CD8-positive, alpha-beta memory T cell (primary cell): ENCODE results near the gene LGALS3BP. TPM values are rescaled to one million over a fixed set of nuclear protein-coding genes. Genes with fewer than 3 reads are reported as not detected.

Experiments
- CTCF ChIA-PET: fragments of 350-600 bp; sonication (Branson Sonifier 250); formaldehyde crosslinking; loops from one replicate; lab custom pipeline; 2021; ENCODE audit warnings: antibody characterized with exemption; lab: Charles Lee
- POLR2A ChIA-PET: fragments of 350-600 bp; sonication (Branson Sonifier 250); formaldehyde crosslinking; loops from one replicate; lab custom pipeline; 2021; ENCODE audit warnings: antibody characterized with exemption; lab: Charles Lee
- DNase-seq, 5 donors: peaks; one replicate each; pipeline versions ENCODE4 v3.0.0 to v3.0.0-alpha.2; 2020 to 2022; ENCODE audit warnings: mixed read lengths in 1 of 5
- H3K27ac ChIP-seq: one replicate; pipeline ENCODE4 v1.7.0; 2013; ENCODE audit warnings: low read depth, mild to moderate bottlenecking, low read length, moderate library complexity
- H3K27me3 ChIP-seq: 2 replicates; pipeline ENCODE4 v1.7.0; 2013; ENCODE audit warnings: low read length, mild to moderate bottlenecking; ENCODE audit not compliant: insufficient read depth, poor library complexity, severe bottlenecking
- H3K36me3 ChIP-seq: 2 replicates; pipeline ENCODE4 v1.7.0; 2013; ENCODE audit warnings: mild to moderate bottlenecking, low read length, moderate library complexity; ENCODE audit not compliant: insufficient read depth
- H3K4me1 ChIP-seq: 2 replicates; pipeline ENCODE4 v1.7.0; 2013; ENCODE audit warnings: mild to moderate bottlenecking, low read length, moderate library complexity; ENCODE audit not compliant: insufficient read depth
- H3K4me3 ChIP-seq: 2 replicates; pipeline ENCODE4 v1.7.0; 2013; ENCODE audit warnings: mild to moderate bottlenecking, low read length
- H3K9me3 ChIP-seq: 2 replicates; pipeline ENCODE4 v1.7.0; 2013; ENCODE audit warnings: mild to moderate bottlenecking, low read length
- H3K27ac Mint-ChIP-seq, 8 donors: one replicate each; pipeline ENCODE4 v1.8.0; 2020 to 2021; ENCODE audit warnings: mixed read lengths in 8 of 8, mild to moderate bottlenecking in 6 of 8, inconsistent platforms in 3 of 8, moderate library complexity in 3 of 8
- H3K27me3 Mint-ChIP-seq, 2 donors: one replicate each; pipeline ENCODE4 v1.8.0; 2020 to 2021; ENCODE audit warnings: mixed read lengths in 2 of 2, mild to moderate bottlenecking in 1 of 2, moderate library complexity in 1 of 2
- H3K36me3 Mint-ChIP-seq, 3 donors: one replicate each; pipeline ENCODE4 v1.8.0; 2020 to 2021; ENCODE audit warnings: mixed read lengths in 3 of 3, inconsistent platforms in 1 of 3, mild to moderate bottlenecking in 1 of 3
- H3K4me1 Mint-ChIP-seq, 3 donors: one replicate each; pipeline ENCODE4 v1.8.0; 2020 to 2021; ENCODE audit warnings: mixed read lengths in 3 of 3, inconsistent platforms in 1 of 3, mild to moderate bottlenecking in 1 of 3
- H3K4me3 Mint-ChIP-seq, 7 donors: one replicate each; pipeline ENCODE4 v1.8.0; 2020 to 2021; ENCODE audit warnings: mixed read lengths in 7 of 7, mild to moderate bottlenecking in 6 of 7, moderate library complexity in 4 of 7, inconsistent platforms in 2 of 7
- H3K9me3 Mint-ChIP-seq, 5 donors: one replicate each; pipeline ENCODE4 v1.8.0; 2020 to 2022; ENCODE audit warnings: mixed read lengths in 5 of 5, mild to moderate bottlenecking in 3 of 5, moderate library complexity in 2 of 5, inconsistent platforms in 1 of 5
- polyA plus RNA-seq: library from polyadenylated mRNA; unstranded; fragments of 300-500 nt; fragmentation: Illumina TruSeq; gene quantifications from one replicate; pipeline ENCODE4 v1.2.3, GENCODE V29; 2021
- total RNA-seq, 2 experiments: library from RNA; stranded (reverse); gene quantifications; one replicate each; pipeline ENCODE4 v1.2.3, GENCODE V29; 2021

LGALS3BP gene
- total and polyA plus RNA-seq, 3 experiments from 2014 or later, result 8.6 to 23.1 (median 9.1) TPM

- peaks cover 0 to 14% of the 10 kb centered on the region in 2 donors for H3K27me3 Mint-ChIP-seq
- H3K4me3 ChIP-seq, result no peak overlapping the region
- H3K9me3 Mint-ChIP-seq, result peaks cover 0 to 2% (median 0%) of the 10 kb centered on the region in 5 donors
- H3K4me1 ChIP-seq, result peaks cover 49% of the 10 kb centered on the region
- CTCF ChIA-PET, result no interaction called here
- no peaks in the 10 kb centered on the region for H3K9me3 ChIP-seq
- peak overlapping the region in 5 of 8 donors; percentile 23 to 90 (median 84) for H3K27ac Mint-ChIP-seq
- no peaks in the 10 kb centered on the region for H3K36me3 ChIP-seq
- DNase-seq, result no peak
- H3K4me3 Mint-ChIP-seq, result peak overlapping the region in 5 of 7 donors; percentile 17 to 44 (median 24)
- no peak overlapping the region for H3K27ac ChIP-seq
- peaks cover 0 to 39% (median 4%) of the 10 kb centered on the region in 3 donors for H3K36me3 Mint-ChIP-seq
- no peaks in the 10 kb centered on the region for H3K27me3 ChIP-seq
- peaks cover 49 to 75% (median 54%) of the 10 kb centered on the region in 3 donors for H3K4me1 Mint-ChIP-seq
- POLR2A ChIA-PET, result no interaction called here
These were observed 26.3 kb upstream of the LGALS3BP start for GRCh38 chr17:79006046-79006445.

- peaks cover 0 to 2% (median 0%) of the 10 kb centered on the region in 5 donors for H3K9me3 Mint-ChIP-seq
- H3K4me3 Mint-ChIP-seq, result peak overlapping the region in 5 of 7 donors; percentile 1 to 58 (median 37)
- Histone ChIP-seq H3K9me3 (no peaks in the 10 kb centered on the region), H3K4me3 (peak overlapping the region; percentile 31), H3K27ac (no peak overlapping the region), H3K4me1 (peaks cover 48% of the 10 kb centered on the region), H3K36me3 (no peaks in the 10 kb centered on the region), H3K27me3 (no peaks in the 10 kb centered on the region)
- peaks cover 0 to 46% (median 4%) of the 10 kb centered on the region in 3 donors for H3K36me3 Mint-ChIP-seq
- H3K27ac Mint-ChIP-seq, result peak overlapping the region in 6 of 8 donors; percentile 17 to 89 (median 50)
- CTCF ChIA-PET, result no interaction called here
- POLR2A ChIA-PET, result no interaction called here
- DNase-seq, result no peak
- peaks cover 45 to 71% (median 52%) of the 10 kb centered on the region in 3 donors for H3K4me1 Mint-ChIP-seq
- H3K27me3 Mint-ChIP-seq, result peaks cover 0 to 10% of the 10 kb centered on the region in 2 donors
These were observed 25.5 kb upstream of the LGALS3BP start for GRCh38 chr17:79005063-79005861.

DNA sequence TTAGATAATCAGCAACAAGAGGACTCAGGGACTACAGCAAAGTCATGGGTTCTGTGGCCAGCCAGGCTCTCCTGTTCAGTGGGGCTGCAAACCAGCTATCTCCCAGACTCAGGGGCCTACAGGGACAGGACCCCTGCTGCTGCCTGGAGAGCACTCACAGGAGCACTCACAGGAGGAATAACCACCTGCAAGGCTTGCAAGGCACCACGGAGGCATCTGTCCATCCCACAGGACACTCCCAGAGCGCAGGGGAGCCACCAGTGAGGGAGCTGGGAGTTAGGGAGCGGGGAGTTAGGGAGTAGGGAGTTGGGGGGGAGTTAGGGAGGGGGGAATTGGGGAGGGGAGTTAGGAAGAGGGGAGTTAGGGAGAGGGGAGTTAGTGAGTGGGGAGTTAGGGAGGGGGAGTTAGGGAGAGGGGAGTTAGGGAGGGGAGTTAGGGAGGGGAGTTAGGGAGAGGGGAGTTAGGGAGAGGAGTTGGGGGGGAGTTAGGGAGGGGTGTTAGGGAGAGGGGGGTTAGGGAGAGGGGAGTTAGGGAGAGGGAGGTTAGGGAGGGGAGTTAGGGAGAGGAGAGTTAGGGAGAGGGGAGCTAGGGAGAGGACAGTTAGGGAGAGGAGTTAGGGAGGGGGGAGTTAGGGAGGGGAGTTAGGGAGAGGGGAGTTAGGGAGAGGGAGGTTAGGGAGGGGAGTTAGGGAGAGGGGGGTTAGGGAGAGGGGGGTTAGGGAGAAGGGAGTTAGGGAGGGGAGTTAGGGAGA lies 24.1 kb upstream of the LGALS3BP start:
- Mint-ChIP-seq H3K4me3 (no peak overlapping the region), H3K27me3 (peaks cover 0 to 2% of the 10 kb centered on the region in 2 donors), H3K9me3 (no peaks in the 10 kb centered on the region), H3K27ac (peak overlapping the region in 2 of 8 donors; percentile 45 to 80), H3K4me1 (peaks cover 42 to 63% (median 44%) of the 10 kb centered on the region in 3 donors), H3K36me3 (peaks cover 0 to 46% (median 6%) of the 10 kb centered on the region in 3 donors)
- CTCF ChIA-PET, result interaction anchor here (1.0 kb wide), 1 partner anchor 19 kb away, joined by 3 read pairs; no protein-coding TSS in a partner anchor
- DNase-seq, result no peak
- H3K36me3 ChIP-seq, result no peaks in the 10 kb centered on the region
- H3K9me3 ChIP-seq, result no peaks in the 10 kb centered on the region
- no peak overlapping the region for H3K4me3 ChIP-seq
- POLR2A ChIA-PET, result no interaction called here
- H3K27me3 ChIP-seq, result no peaks in the 10 kb centered on the region
- H3K4me1 ChIP-seq, result peaks cover 39% of the 10 kb centered on the region
- no peak overlapping the region for H3K27ac ChIP-seq

- Histone ChIP-seq H3K9me3 (no peaks in the 10 kb centered on the region), H3K27ac (no peak overlapping the region), H3K27me3 (no peaks in the 10 kb centered on the region), H3K4me1 (peaks cover 30% of the 10 kb centered on the region), H3K36me3 (peaks cover under 1% of the 10 kb centered on the region), H3K4me3 (no peak overlapping the region)
- CTCF ChIA-PET, result interaction anchor here (1.0 kb wide), 1 partner anchor 20 kb away, joined by 3 read pairs; no protein-coding TSS in a partner anchor
- POLR2A ChIA-PET, result no interaction called here
- no peak for DNase-seq
- H3K4me3 Mint-ChIP-seq, result peak overlapping the region in 1 of 7 donors; percentile 40
- H3K27me3 Mint-ChIP-seq, result peaks cover 0 to 2% of the 10 kb centered on the region in 2 donors
- peak overlapping the region in 3 of 8 donors; percentile 45 to 66 (median 50) for H3K27ac Mint-ChIP-seq
- peaks cover 0 to 50% (median 6%) of the 10 kb centered on the region in 3 donors for H3K36me3 Mint-ChIP-seq
- peaks cover 34 to 54% (median 35%) of the 10 kb centered on the region in 3 donors for H3K4me1 Mint-ChIP-seq
- H3K9me3 Mint-ChIP-seq, result no peaks in the 10 kb centered on the region
These were observed 23.3 kb upstream of the LGALS3BP start for GRCh38 chr17:79002796-79003593.

DNA sequence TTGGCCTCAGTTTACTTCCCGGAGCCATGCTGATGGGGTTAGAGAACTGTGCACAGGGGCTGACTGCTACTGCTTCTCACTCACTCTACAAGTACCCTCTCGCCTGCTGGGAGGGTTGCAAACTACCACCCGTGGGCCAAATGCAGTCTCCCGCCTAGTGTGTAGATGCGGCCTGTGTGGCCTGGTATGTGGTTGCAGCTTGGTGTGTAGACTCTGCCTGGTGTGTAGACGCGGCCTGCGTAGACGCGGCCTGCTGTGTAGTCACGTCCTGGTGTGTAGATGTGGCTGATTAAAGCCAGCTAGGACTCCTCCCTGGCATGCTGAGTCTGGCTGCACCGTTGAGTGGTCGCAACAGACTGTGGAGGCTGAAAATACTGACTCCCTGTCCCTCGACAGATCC lies 22.6 kb upstream of the LGALS3BP start:
- no peaks in the 10 kb centered on the region for H3K9me3 ChIP-seq
- peaks cover 26 to 47% (median 28%) of the 10 kb centered on the region in 3 donors for H3K4me1 Mint-ChIP-seq
- no peak for DNase-seq
- POLR2A ChIA-PET, result no interaction called here
- H3K36me3 Mint-ChIP-seq, result peaks cover 0 to 56% (median 8%) of the 10 kb centered on the region in 3 donors
- H3K36me3 ChIP-seq, result peaks cover 5% of the 10 kb centered on the region
- H3K27me3 Mint-ChIP-seq, result no peaks in the 10 kb centered on the region
- H3K4me3 ChIP-seq, result no peak overlapping the region
- H3K27ac ChIP-seq, result no peak overlapping the region
- CTCF ChIA-PET, result no interaction called here
- no peak overlapping the region for H3K4me3 Mint-ChIP-seq
- peak overlapping the region in 3 of 8 donors; percentile 6 to 74 (median 66) for H3K27ac Mint-ChIP-seq
- H3K9me3 Mint-ChIP-seq, result no peaks in the 10 kb centered on the region
- peaks cover 23% of the 10 kb centered on the region for H3K4me1 ChIP-seq
- no peaks in the 10 kb centered on the region for H3K27me3 ChIP-seq

DNA sequence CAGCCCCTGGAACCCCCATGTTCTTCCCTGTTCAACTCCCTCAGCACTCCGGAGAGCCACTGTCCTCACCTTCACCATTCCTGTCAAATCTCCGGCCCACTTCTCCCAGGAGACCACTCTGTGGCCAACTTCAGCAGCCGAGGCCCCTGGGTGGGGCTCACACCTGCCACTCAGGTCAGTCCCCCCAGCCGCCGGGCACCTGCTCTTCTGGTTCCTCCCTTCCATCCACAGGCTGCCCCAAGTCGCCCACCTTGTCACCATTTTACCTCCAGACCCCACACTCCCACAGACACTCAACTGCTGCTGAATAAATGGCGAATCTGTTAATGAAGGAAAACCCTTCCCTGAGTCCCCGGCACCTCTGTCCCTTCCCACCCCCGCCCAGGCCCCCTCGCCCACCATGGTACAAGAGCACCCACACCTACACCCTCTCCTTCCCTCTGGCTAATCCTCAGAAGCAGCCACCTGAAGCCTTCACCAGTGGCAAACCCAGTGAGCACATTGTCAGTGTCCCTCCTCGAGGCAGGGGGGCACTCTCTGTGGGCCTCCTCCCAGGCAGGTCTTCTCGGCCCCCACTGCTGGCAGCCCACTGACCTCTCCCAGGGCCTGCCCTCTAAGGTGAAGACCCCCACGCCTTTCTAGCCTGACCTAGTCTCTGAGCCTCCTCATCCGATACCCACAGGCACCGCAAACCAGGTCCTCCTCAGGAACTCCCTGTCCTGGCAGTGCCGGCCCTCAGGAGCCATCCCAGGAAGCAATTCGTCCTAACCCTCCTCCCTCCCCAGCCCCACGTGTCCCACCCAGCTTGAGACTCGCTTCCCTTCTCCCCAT lies 21.7 kb upstream of the LGALS3BP start:
- no peak for DNase-seq
- Histone ChIP-seq H3K27me3 (no peaks in the 10 kb centered on the region), H3K9me3 (no peaks in the 10 kb centered on the region), H3K4me3 (no peak overlapping the region), H3K36me3 (peaks cover 12% of the 10 kb centered on the region), H3K4me1 (peaks cover 15% of the 10 kb centered on the region), H3K27ac (no peak overlapping the region)
- no peaks in the 10 kb centered on the region for H3K27me3 Mint-ChIP-seq
- H3K9me3 Mint-ChIP-seq, result no peaks in the 10 kb centered on the region
- H3K36me3 Mint-ChIP-seq, result peaks cover 0 to 60% (median 6%) of the 10 kb centered on the region in 3 donors
- peak overlapping the region in 4 of 8 donors; percentile 54 to 81 (median 74) for H3K27ac Mint-ChIP-seq
- H3K4me3 Mint-ChIP-seq, result no peak overlapping the region
- POLR2A ChIA-PET, result no interaction called here
- H3K4me1 Mint-ChIP-seq, result peaks cover 18 to 38% (median 20%) of the 10 kb centered on the region in 3 donors
- CTCF ChIA-PET, result no interaction called here
